GM21786 (cell line): Measurements from ENCODE around the gene WDFY4.

Experiments used
- ATAC-seq: cut with Tn5 transposase; IDR thresholded peaks from one replicate; pipeline ENCODE4 v1.9.1; 2021; ENCODE audit not compliant: unreplicated experiment

The WDFY4 gene

GRCh38 chr10:48791267-48791928 is 106.7 kb downstream of the WDFY4 start:
- ATAC-seq, result no peak

- no peak for ATAC-seq
Measured at GRCh38 chr10:48792121-48792520, 107.4 kb downstream of the WDFY4 start.

GRCh38 chr10:48792687-48793096 is 108.0 kb downstream of the WDFY4 start:
- no peak for ATAC-seq

- ATAC-seq, result no peak
Measured at GRCh38 chr10:48794074-48794473, 109.4 kb downstream of the WDFY4 start.

DNA sequence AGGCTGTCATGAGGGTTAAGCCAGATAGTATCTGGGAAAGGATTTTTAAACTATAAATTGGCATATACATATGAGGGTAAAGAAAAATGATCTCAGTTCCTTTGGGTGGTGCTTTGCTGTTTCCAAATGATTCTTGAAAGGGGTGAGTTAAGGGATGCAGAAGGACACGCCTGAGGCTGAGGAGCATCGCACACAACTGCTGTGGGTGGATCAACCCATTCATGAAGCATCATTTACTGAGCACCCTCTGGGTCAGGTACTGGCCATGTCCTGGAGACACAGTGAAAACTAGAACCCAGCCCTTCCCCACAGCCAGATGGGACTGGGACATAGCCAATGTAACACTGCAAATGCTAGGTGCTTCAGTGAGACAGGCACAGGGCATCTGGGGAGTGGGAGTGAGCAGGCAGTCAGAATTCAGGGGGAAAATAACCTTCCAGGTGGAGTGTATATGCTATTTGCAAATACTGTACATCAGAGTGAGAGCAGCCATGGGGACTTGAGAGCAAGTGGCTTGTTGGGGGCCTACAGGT is 112.1 kb downstream of the WDFY4 start:
- no peak for ATAC-seq

DNA sequence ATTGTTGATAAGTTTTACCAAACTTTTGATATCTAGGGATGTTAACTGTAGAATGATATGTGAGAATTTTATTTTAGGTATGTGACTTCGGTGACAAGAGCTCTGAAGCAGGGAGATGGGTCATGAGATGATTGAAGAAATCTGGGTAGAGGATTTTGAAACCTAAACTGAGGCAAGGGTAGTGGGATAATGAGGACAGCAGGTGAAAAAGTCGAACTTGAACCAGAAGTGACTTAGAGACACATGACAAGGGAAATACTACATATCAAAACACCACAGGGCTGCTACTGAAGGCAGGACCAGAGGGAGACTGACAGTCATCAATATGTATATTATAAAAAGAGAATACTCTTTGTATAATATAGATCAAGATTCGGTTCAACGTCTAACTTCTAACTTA is 113.2 kb downstream of the WDFY4 start:
- ATAC-seq, result no peak

DNA sequence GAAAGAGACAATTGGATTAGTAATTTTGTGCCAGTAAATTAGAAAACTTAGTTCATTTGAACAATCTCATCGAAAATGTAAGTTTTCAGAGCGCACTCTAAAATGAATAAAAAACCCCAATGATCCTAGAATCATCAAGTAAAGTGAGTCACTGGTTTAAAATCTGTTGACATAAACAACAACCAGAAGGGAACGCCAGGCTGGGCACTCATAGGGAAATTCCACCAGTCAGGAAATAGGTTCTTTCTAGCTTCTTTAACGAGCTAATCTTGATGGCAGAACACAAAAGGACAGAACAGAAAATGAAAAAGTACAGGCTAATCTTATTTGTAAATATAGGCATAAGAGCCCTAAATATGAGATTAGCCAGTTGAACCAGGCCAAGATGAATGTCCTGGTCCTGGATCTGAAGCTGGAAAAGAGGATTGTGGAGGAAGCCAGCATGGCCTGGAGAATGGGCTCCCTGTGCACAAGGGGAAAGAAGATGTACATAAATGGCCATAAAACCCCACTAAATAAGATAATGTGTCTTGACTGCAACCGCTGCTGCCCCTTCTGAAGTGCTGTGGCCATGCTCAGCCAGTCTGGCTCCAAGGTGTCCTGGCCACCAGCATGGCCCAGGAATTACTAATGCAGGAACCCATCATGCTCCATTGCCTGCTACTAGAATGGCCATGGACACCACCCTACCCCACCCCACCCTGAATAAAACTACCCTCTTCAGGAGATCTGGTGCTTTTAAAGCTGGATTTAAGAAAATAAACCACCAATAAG is 114.0 kb downstream of the WDFY4 start:
- no peak for ATAC-seq

GRCh38 chr10:48799341-48800006 is 114.8 kb downstream of the WDFY4 start:
- ATAC-seq, result no peak

DNA sequence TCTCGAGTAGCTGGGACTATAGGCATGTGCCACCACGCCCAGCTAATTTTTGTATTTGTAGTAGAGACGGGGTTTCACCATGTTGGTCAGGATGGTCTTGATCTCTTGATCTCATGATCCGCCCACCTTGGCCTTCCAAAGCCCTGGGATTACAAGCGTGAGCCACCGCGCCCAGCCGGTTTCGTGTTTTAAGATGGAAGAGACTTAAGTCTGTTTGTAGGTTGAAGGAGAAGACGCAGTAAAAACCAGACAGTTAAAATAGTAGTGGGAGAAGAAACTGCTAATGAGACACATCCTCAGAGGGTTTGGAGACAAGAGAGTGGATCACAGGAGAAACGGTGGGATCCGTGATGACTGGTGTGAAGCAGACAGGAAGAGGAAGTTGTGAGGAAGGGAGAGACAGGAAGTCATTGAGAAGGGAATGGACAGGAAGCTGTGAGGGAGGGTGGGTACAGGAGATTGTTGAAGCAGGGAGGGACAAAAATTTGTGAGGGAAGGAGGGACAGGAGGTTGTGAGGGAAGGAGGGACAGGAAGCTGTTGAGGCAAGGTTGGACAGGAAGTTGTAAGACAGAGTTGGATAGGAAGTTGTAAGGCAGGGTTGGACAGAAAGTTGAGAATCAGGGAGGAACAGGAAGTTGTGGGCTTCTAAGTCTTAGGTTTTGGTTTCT is 115.5 kb downstream of the WDFY4 start:
- ATAC-seq, result no peak

- no peak for ATAC-seq
Measured at GRCh38 chr10:48801001-48801421, 116.3 kb downstream of the WDFY4 start.

DNA sequence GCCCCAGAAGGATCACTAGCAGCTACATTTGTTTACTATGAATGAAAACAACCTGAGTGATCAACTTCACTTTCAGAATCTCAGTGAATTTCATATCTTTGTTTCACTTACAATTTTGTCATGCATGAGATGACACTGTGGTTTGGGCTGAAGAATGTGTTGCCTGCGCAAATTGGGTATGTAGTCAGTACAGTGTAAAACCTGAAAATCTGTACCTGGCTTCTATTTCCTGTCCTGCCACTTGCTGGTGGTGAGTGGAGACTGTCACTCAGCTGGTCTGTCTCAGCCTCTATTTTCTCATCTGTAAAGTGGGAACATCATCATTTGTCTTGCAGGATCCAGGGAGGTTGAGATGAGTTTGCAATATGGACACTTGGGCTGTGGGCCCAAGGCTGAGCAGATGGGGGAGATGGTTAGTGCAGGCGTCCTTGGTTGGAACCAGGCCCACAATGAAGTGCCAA is 118.0 kb downstream of the WDFY4 start:
- ATAC-seq, result peak; percentile 89

DNA sequence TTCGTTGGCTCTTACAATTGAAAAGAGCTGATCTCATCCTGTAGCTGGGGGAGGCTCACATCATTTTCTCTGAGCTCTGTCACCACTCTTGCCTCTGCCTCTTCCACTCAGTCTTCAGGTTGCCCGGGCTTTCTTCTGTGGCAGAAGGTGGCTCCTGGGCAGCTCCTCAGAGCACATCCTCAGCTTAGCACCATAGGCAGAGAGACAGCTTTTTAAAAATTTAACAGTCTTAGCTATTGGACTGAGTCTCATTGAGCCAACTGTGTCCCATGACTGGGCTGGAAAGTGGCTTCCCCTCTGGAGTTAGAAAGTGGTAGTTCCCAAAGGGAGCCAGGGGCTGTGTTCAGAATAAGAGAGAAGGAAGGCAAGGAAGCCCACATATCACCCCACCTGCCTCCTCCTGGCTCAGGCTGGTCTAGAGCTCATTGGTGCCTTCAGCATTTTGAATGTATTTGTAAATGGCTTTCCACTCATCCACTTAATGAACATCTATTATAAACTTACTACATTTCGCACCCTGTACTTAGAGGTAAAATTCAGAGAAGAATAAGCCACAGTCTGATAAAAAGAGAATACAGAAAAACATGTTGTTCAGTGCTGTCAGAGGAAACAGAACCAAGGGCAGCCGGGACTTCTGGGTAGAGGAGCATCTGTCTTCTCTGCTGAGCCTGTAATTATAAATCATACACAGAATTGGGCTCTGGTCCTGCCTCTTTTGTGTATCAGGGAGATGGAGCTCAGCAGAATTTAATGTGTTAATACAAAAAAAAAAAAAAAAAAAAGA is 119.3 kb downstream of the WDFY4 start:
- ATAC-seq, result no peak

GRCh38 chr10:48804740-48805182 is 120.1 kb downstream of the WDFY4 start:
- ATAC-seq, result peak; percentile 32

DNA sequence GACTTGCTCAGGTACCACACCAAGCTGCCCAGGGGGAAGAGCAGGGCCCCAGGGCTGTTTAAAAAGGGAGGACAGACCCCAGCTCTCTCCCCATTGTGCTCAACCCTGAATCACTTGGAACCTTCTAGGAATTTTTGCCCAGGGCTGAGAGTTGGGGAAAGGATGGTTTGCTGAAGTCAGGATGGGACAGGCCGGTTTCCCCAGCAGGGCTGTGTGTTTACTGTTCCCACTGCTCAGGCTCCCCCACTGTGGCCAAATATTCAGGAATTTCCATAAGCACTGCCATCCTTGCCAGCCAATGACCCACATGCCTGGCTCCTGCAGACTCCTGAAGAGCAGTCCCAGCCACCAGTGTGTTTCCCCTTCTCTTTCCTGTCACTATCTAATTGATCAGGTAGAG is 120.7 kb downstream of the WDFY4 start:
- no peak for ATAC-seq

DNA sequence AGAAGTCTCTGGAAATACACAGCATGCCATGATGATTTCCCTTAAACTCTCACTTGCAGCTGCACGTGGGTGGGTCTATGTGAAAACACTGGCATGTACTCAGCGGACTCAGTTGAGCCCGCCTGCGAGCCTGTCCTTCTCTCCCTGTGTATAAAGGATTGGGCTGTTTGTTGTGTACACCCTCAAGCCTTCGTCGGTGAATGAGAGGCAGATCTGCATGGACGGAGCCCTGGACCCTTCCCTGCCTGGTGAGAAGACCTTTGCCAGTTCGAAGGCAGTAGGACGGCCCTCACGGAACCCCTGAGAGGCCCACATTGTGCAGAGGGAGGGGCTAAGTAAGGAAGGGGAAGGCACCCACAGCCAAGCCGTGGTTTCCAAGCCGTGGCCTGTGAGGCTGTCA is 121.2 kb downstream of the WDFY4 start:
- no peak for ATAC-seq

DNA sequence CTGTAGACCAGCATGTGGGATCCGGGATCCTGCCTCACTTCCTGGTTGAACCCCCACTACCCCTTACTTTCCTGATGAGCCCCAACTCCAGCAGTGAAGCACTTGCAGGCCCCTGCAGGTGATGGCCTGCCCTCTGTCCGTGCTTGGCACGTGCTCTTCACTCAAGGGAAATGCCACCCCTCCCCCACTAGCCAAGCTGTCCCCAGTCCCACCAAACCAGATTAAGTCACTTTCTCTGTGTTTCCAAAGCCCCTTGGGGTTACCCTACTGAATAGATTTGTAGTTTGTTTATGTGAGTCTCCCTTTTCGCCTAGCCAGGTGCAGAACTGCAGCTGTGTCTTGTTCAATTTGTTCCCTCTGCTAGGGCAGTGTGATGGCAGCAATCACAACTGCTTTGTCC is 121.7 kb downstream of the WDFY4 start:
- no peak for ATAC-seq

GRCh38 chr10:48807791-48808470 is 123.3 kb downstream of the WDFY4 start:
- ATAC-seq, result no peak

- no peak for ATAC-seq
Measured at GRCh38 chr10:48809261-48809660, 124.6 kb downstream of the WDFY4 start.

GRCh38 chr10:48811461-48811860 is 126.8 kb downstream of the WDFY4 start:
- ATAC-seq, result no peak

GRCh38 chr10:48811917-48812316 is 127.2 kb downstream of the WDFY4 start:
- no peak for ATAC-seq
